H4 (cell line): ENCODE data around the gene SNX8. TPM values are rescaled to one million over a fixed set of nuclear protein-coding genes. Genes with fewer than 3 reads are reported as not detected.

ENCODE experiments used
- DNase-seq: peaks from one replicate; pipeline ENCODE4 v3.0.0-alpha.2; 2015; ENCODE audit warnings: low spot score
- total RNA-seq: library from RNA; depleted of rRNA; stranded (reverse); fragments of >200 nt; shearing (Covaris generic); gene quantifications from 2 replicates; pipeline ENCODE4 v1.2.3, GENCODE V29; 2014; rRNA removed

SNX8 gene
- total RNA-seq, 1 experiment from 2014 or later: 27.7 TPM

GRCh38 chr7:2205036-2205780 is 109.0 kb downstream of the SNX8 start:
- DNase-seq: no peak

GRCh38 chr7:2204446-2204845 is 109.8 kb downstream of the SNX8 start:
- DNase-seq: no peak

DNA sequence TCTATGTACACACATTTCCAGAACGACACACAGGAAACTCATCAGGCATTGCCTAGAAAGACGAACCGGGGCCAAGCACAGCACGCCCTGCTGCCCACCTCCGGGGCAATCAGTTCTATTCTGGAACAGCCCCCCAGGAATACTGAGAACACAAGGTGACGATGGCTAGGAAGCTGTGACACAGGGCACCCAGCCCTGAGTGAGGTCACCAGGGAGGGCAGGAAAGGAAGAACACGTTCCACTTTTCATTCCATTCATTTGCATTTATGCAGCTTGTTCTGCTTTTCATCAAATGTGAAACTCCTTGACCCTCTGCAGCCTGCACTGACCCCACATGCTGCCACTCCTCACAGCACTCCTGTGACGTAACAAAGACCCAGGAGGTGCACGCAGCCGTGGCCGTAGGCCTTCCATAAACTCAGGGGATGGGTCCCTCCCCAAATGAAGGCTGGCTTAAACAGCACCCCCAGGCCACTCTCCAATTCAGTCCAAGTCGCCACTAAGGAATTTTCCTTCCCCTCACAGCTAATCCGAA is 110.4 kb downstream of the SNX8 start:
- no peak for DNase-seq

DNA sequence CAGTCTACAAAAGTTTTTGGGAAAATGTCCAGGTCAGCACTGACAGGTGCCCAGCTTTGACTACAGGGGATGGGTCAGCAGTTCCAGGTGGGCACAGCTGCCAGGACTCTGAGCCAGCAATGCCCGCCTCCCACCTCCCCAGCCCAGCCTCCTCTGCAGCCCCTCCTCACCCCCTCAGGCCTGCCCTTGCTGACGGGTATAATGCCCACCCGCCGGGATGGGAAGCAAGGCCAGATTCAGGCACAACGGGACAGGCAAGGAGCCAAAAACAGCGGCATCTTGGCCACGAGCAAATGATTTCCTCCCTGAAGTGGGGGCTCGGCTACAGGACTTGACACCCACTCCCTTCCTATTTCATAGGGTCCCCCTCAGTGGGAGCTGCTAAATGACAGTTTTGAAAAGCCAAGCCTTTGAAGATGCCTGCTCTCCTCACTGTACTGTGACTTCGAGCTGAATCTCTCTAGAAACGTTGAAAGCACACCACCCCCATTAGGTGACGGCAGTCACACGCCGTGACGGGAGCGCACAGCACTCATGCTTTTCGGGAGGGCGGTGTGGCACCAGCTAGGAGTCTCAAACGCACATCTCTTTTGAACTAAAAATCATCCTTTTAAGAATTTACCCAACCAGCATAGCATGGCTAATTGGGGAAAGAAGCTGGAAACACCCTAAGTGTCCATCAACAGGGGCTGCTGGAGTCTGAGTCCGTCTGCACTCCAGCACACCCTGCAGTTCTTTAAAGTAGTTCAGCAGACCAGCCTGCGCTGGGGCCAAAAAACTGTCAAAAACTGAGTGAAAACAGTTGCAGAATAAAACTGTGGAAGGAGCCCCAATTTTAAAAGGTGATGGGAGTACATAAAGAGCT is 111.1 kb downstream of the SNX8 start:
- DNase-seq: no peak

GRCh38 chr7:2202361-2202761 is 111.9 kb downstream of the SNX8 start:
- no peak for DNase-seq

Other genes starting within 250 kb of the SNX8 start
- gene MAD1L1, start 81.5 kb downstream of the SNX8 start, total RNA-seq: 116 and 121 TPM in 2 replicates
- gene MRM2, start 72.2 kb downstream of the SNX8 start, total RNA-seq: 66.9 and 93.0 TPM in 2 replicates
- gene NUDT1, start 72.2 kb downstream of the SNX8 start, total RNA-seq: 162 and 206 TPM in 2 replicates
- 361 and 382 TPM in 2 replicates for gene EIF3B, start 40.4 kb upstream of the SNX8 start, total RNA-seq
- 18.8 and 20.6 TPM in 2 replicates for gene CHST12, start 89.2 kb upstream of the SNX8 start, total RNA-seq
- gene GRIFIN, start 162.0 kb upstream of the SNX8 start, total RNA-seq: not detected in 2 replicates
- gene LFNG, start 205.3 kb upstream of the SNX8 start, total RNA-seq: 11.0 and 14.7 TPM in 2 replicates
- gene BRAT1, start 241.1 kb upstream of the SNX8 start, total RNA-seq: 31.7 and 41.5 TPM in 2 replicates
- gene IQCE, start 244.5 kb upstream of the SNX8 start, total RNA-seq: 13.5 and 17.2 TPM in 2 replicates